HG03095 (cell line): ENCODE data around the gene TJP3.
"Not testable (repeated sequence)": the region's sequence is repeated elsewhere in the genome, so short reads cannot be mapped to it uniquely, and the experiment has no call there.

ENCODE experiments used
- ATAC-seq: cut with Tn5 transposase; IDR thresholded peaks from one replicate; pipeline ENCODE4 v1.9.1; 2021; ENCODE audit warnings: moderate library complexity; ENCODE audit not compliant: unreplicated experiment

TJP3 gene

GRCh38 chr19:3708207-3708931 is at the start of gene TJP3:
TJP3 (plus strand) TSS chr19:3708384; CDS start chr19:3728433, 20,049 bp downstream.
- ATAC-seq, result no peak

GRCh38 chr19:3658870-3659745 is 49.1 kb upstream of the TJP3 start:
- no peak for ATAC-seq

GRCh38 chr19:3659746-3660112 is 48.5 kb upstream of the TJP3 start:
- ATAC-seq, result no peak

- no peak for ATAC-seq
Observed at GRCh38 chr19:3660493-3661219, 47.5 kb upstream of the TJP3 start.

- no peak for ATAC-seq
Observed at GRCh38 chr19:3661284-3662238, 46.6 kb upstream of the TJP3 start.

- ATAC-seq, result no peak
Observed at GRCh38 chr19:3663838-3664237, 44.3 kb upstream of the TJP3 start.

- ATAC-seq, result no peak
Observed at GRCh38 chr19:3664879-3665642, 43.1 kb upstream of the TJP3 start.

GRCh38 chr19:3665681-3666544 is 42.3 kb upstream of the TJP3 start:
- ATAC-seq, result no peak

- ATAC-seq, result not testable (repeated sequence)
Observed at GRCh38 chr19:3666545-3666856, 41.7 kb upstream of the TJP3 start.

GRCh38 chr19:3667037-3667638 is 41.0 kb upstream of the TJP3 start:
- ATAC-seq, result no peak

- no peak for ATAC-seq
Observed at GRCh38 chr19:3667766-3668165, 40.4 kb upstream of the TJP3 start.

GRCh38 chr19:3668331-3669081 is 39.7 kb upstream of the TJP3 start:
- no peak for ATAC-seq

GRCh38 chr19:3669082-3669946 is 38.9 kb upstream of the TJP3 start:
- no peak for ATAC-seq

- ATAC-seq, result no peak
Observed at GRCh38 chr19:3669947-3670795, 38.0 kb upstream of the TJP3 start.

- ATAC-seq, result no peak
Observed at GRCh38 chr19:3670796-3671679, 37.1 kb upstream of the TJP3 start.
